ENCODE data around the gene RBMS3. TPM values are rescaled to one million over a fixed set of nuclear protein-coding genes. Genes with fewer than 3 reads are reported as not detected.

Gene RBMS3
- total RNA-seq, 1 experiment from 2014 or later: 7.4 TPM

DNA sequence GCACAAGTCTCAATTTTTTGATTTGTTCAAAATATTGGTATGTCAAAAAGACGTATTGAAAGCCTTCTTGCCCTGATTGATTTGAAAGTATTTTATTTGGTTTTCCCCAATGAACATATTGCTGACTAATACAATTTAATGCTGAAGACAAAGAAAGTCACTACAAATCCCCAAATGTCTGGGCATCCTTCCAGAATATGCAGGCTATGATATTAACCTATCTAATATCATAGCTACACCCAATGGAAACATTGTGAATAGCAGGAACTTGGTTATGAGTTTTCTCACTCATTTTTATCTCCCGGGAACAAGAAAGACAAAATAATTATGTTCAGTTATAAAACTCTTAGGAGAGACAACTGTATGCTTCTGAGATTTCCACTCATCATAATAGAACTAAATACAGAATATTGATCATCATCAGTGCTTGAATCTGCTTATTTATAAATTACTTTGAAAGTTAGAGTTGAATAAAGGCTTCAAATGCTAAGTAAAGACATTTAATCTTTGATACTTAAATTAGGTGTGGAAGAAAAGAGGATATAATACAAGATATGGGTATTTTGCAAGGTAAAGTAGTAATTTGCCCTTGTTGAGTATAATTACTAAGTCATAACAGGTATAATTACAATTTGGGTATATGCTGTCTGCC is 483.9 kb downstream of the RBMS3 start:
- Mint-ChIP-seq H3K27me3 (ENCODE audit: insufficient read depth, unreplicated experiment) (no peaks in the 10 kb centered on the region), H3K27ac (ENCODE audit: unreplicated experiment) (no peak overlapping the region), H3K9me3 (ENCODE audit: unreplicated experiment) (no peaks in the 10 kb centered on the region), H3K4me3 (ENCODE audit: unreplicated experiment) (no peak overlapping the region), H3K4me1 (ENCODE audit: low read depth, unreplicated experiment) (no peaks in the 10 kb centered on the region), H3K36me3 (ENCODE audit: insufficient read depth, unreplicated experiment) (no peaks in the 10 kb centered on the region)
- Histone ChIP-seq H3K27me3 (replicated peaks; ENCODE audit: control insufficient read depth, insufficient read depth, low read length) (no peaks in the 10 kb centered on the region), H3K36me3 (ENCODE audit: control insufficient read depth, insufficient read depth, low read length) (no peaks in the 10 kb centered on the region), H3K4me3 (ENCODE audit: low read depth, low read length) (no peak overlapping the region), H3K4me1 (no peaks in the 10 kb centered on the region), H3K9me3 (no peaks in the 10 kb centered on the region)
- ChIA-PET CTCF (no interaction called here), POLR2A (no interaction called here)
- no TSS peak for BruUV-seq (replicated peaks)
- TF ChIP-seq, protein P1, sequence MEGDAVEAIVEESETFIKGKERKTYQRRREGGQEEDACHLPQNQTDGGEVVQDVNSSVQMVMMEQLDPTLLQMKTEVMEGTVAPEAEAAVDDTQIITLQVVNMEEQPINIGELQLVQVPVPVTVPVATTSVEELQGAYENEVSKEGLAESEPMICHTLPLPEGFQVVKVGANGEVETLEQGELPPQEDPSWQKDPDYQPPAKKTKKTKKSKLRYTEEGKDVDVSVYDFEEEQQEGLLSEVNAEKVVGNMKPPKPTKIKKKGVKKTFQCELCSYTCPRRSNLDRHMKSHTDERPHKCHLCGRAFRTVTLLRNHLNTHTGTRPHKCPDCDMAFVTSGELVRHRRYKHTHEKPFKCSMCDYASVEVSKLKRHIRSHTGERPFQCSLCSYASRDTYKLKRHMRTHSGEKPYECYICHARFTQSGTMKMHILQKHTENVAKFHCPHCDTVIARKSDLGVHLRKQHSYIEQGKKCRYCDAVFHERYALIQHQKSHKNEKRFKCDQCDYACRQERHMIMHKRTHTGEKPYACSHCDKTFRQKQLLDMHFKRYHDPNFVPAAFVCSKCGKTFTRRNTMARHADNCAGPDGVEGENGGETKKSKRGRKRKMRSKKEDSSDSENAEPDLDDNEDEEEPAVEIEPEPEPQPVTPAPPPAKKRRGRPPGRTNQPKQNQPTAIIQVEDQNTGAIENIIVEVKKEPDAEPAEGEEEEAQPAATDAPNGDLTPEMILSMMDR (IDR thresholded peaks at IDR 0.05; ENCODE audit: insufficient read depth in 1 of 2, low read depth in 1 of 2, low read length in 1 of 2, severe bottlenecking in 1 of 2, unreplicated experiment in 1 of 2): peak; percentile 22 to 36
- peak in 1 of 2 experiments; percentile 7 for DNase-seq
- intact Hi-C loops (cut with micrococcal nuclease; ENCODE audit: unreplicated experiment): loop anchor here (1.0 to 5.0 kb wide), 3 partner anchors 72 to 1097 kb away; no protein-coding TSS in a partner anchor

DNA sequence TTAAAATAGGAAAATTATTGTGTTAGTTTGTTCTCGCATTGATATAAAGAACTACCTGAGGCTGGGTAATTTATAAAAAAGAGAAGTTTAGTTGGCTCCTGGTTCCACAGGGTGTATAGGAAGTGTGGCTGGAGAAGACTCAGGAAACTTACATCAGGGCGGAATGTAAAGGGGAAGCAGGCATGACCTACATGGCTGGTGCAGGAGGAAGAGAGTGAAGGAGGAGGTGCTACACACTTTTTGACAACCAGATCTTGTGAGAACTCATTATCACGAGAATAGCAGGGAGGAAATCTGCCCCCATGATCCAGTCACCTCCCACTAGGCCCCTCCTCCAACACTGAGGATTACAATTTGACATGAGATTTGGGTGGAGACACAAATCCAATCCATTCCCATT is 490.7 kb downstream of the RBMS3 start:
- POLR2A ChIA-PET: no interaction called here
- H3K36me3 Mint-ChIP-seq (ENCODE audit: insufficient read depth, unreplicated experiment): no peaks in the 10 kb centered on the region
- Histone ChIP-seq H3K9me3 (no peaks in the 10 kb centered on the region), H3K27me3 (replicated peaks; ENCODE audit: control insufficient read depth, insufficient read depth, low read length) (no peaks in the 10 kb centered on the region), H3K4me1 (no peaks in the 10 kb centered on the region), H3K4me3 (ENCODE audit: low read depth, low read length) (no peak overlapping the region), H3K36me3 (ENCODE audit: control insufficient read depth, insufficient read depth, low read length) (no peaks in the 10 kb centered on the region)
- no peaks in the 10 kb centered on the region for H3K4me1 Mint-ChIP-seq (ENCODE audit: low read depth, unreplicated experiment)
- intact Hi-C loops (cut with micrococcal nuclease; ENCODE audit: unreplicated experiment): no loop called here
- no peak overlapping the region for H3K4me3 Mint-ChIP-seq (ENCODE audit: unreplicated experiment)
- H3K9me3 Mint-ChIP-seq (ENCODE audit: unreplicated experiment): no peaks in the 10 kb centered on the region
- no peaks in the 10 kb centered on the region for H3K27me3 Mint-ChIP-seq (ENCODE audit: insufficient read depth, unreplicated experiment)
- no TSS peak for BruUV-seq (replicated peaks)
- TF ChIP-seq, protein P1 (IDR thresholded peaks at IDR 0.05; ENCODE audit: insufficient read depth in 1 of 2, low read depth in 1 of 2, low read length in 1 of 2, severe bottlenecking in 1 of 2, unreplicated experiment in 1 of 2): no peak
- DNase-seq: no peak
- CTCF ChIA-PET: no interaction called here
- H3K27ac Mint-ChIP-seq (ENCODE audit: unreplicated experiment): no peak overlapping the region

DNA sequence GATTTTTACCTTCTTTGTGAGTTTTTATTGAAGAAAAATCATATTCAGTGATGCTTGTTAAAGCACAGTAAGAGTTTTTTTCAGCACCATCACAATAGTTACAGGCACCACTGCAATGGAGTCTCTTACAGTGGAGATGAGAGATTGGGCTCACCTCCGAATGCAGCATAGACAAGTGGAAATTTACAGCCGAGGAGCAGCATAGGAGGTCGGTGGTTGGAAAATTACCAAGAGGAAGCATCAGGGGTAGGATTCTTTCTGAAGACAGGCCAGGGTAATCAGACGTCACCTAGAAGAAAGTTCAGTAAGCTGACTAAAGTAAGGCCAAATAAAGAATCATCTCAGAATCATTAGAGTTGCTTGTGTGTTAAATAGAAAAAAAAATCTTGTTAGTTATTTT is 491.6 kb downstream of the RBMS3 start:
- ChIA-PET POLR2A (no interaction called here), CTCF (no interaction called here)
- Mint-ChIP-seq H3K36me3 (ENCODE audit: insufficient read depth, unreplicated experiment) (no peaks in the 10 kb centered on the region), H3K27me3 (ENCODE audit: insufficient read depth, unreplicated experiment) (no peaks in the 10 kb centered on the region), H3K9me3 (ENCODE audit: unreplicated experiment) (no peaks in the 10 kb centered on the region), H3K4me1 (ENCODE audit: low read depth, unreplicated experiment) (peaks cover 7% of the 10 kb centered on the region), H3K4me3 (ENCODE audit: unreplicated experiment) (no peak overlapping the region), H3K27ac (ENCODE audit: unreplicated experiment) (no peak overlapping the region)
- H3K9me3 ChIP-seq: no peaks in the 10 kb centered on the region
- BruUV-seq (replicated peaks): no TSS peak
- 0 out of 2 replicates have a peak, but pooled peaks cover 5% of the 10 kb centered on the region for H3K4me1 ChIP-seq
- intact Hi-C loops (cut with micrococcal nuclease; ENCODE audit: unreplicated experiment): no loop called here
- no peak for DNase-seq
- no peak overlapping the region for H3K4me3 ChIP-seq (ENCODE audit: low read depth, low read length)
- H3K36me3 ChIP-seq (ENCODE audit: control insufficient read depth, insufficient read depth, low read length): no peaks in the 10 kb centered on the region
- no peaks in the 10 kb centered on the region for H3K27me3 ChIP-seq (replicated peaks; ENCODE audit: control insufficient read depth, insufficient read depth, low read length)
- TF ChIP-seq, protein P1 (IDR thresholded peaks at IDR 0.05; ENCODE audit: insufficient read depth in 1 of 2, low read depth in 1 of 2, low read length in 1 of 2, severe bottlenecking in 1 of 2, unreplicated experiment in 1 of 2): no peak

Measured in Caco-2 (cell line).